Thyroid gland (tissue), 4 donors: ENCODE measurements around the gene RAB15.
A peak's percentile ranks its signal among the peaks of the same experiment; 100 is the strongest.

Experiments used
- POLR2A ChIP-seq, 2 donors: fragments of 450-650 bp; IDR thresholded peaks; one replicate each; pipeline ENCODE4 v1.6.1; 2017; ENCODE audit warnings: antibody characterized with exemption in 2 of 2, mild to moderate bottlenecking in 2 of 2, moderate library complexity in 1 of 2
- TF ChIP-seq, protein P1 (sequence below), 6 experiments: fragments of 200-600 bp in 3 of 6; fragments of 450-650 bp in 3 of 6; sonication (generic) in 3 of 6; IDR thresholded peaks; one replicate each; pipeline ENCODE4 v1.5.1; 2016 to 2019; ENCODE audit warnings: antibody characterized with exemption in 6 of 6, mild to moderate bottlenecking in 2 of 6, inconsistent platforms in 1 of 6, moderate library complexity in 1 of 6

DNA sequence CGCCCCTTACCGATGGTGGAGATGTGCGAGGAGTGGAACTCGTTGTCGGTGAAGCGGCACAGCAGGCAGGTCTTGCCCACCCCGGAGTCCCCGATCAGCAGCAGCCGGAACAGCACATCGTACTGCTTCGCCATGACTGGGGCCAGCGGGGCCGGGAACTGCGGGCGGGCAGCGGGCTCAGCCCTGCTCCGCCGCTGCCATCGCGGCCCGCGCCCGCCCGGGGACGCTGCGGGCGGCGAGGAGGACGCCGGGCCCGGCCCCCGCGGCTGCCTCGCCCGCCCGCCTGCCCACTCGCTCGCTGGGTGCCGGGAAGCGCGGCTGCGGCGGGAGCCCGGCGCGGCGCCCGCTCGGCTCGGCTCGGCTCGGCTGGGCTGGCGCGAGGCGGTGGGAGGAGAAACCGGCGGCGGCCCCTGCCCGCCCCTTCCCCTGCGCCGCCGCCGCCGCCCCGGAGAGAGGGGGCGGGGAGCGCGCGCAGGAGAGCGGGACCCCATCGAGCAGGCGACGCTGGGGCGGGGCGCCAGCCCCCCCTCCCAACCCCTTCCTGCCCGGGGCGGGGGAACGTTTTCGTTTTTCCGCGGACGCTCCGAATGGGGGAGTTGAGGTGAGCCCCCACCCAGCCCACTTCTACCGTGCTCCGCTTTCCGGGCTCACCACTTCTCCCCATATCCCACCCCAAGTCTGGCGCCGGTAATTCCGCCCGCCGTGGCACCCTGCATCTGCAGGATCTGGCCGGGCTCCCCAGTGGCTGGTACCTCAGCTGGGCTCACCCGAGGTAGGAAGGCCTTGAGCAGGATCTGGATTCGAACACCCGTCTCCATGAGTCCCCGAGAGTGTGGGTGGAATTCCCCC is at the start of gene RAB15:
- TF ChIP-seq, protein P1, sequence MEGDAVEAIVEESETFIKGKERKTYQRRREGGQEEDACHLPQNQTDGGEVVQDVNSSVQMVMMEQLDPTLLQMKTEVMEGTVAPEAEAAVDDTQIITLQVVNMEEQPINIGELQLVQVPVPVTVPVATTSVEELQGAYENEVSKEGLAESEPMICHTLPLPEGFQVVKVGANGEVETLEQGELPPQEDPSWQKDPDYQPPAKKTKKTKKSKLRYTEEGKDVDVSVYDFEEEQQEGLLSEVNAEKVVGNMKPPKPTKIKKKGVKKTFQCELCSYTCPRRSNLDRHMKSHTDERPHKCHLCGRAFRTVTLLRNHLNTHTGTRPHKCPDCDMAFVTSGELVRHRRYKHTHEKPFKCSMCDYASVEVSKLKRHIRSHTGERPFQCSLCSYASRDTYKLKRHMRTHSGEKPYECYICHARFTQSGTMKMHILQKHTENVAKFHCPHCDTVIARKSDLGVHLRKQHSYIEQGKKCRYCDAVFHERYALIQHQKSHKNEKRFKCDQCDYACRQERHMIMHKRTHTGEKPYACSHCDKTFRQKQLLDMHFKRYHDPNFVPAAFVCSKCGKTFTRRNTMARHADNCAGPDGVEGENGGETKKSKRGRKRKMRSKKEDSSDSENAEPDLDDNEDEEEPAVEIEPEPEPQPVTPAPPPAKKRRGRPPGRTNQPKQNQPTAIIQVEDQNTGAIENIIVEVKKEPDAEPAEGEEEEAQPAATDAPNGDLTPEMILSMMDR (IDR thresholded peaks at IDR 0.05), result peak in 1 of 6 experiments; percentile 6
- TF ChIP-seq POLR2A (IDR thresholded peaks at IDR 0.05), result peak in 1 of 2 donors; percentile 43
